Smooth muscle cell (in vitro differentiated cells): ENCODE results near the gene CATSPER4. TPM values are rescaled to one million over a fixed set of nuclear protein-coding genes. Genes with fewer than 3 reads are reported as not detected.

ENCODE experiments used
- DNase-seq: peaks from one replicate; lab custom pipeline; 2025; ENCODE audit not compliant: unreplicated experiment; lab: John Stamatoyannopoulos, UW
- H2AFZ ChIP-seq: fragments of 200-600 bp; sonication (generic); 2 replicates; pipeline ENCODE4 v1.6.0; 2016; ENCODE audit warnings: antibody characterized with exemption, low read depth, mild to moderate bottlenecking
- H3F3A ChIP-seq: fragments of 200-600 bp; sonication (generic); 2 replicates; pipeline ENCODE4 v1.6.0; 2017; ENCODE audit warnings: antibody characterized with exemption, low read depth
- H3K27ac ChIP-seq: fragments of 200-600 bp; sonication (generic); 2 replicates; pipeline ENCODE4 v1.5.1; 2016; ENCODE audit warnings: low read depth, mild to moderate bottlenecking
- H3K27me3 ChIP-seq: fragments of 200-600 bp; sonication (generic); 2 replicates; pipeline ENCODE4 v1.6.1; 2016; ENCODE audit warnings: low read depth, mild to moderate bottlenecking
- H3K36me3 ChIP-seq: fragments of 200-600 bp; sonication (generic); 2 replicates; pipeline ENCODE4 v1.5.1; 2016; ENCODE audit warnings: low read depth
- H3K4me1 ChIP-seq: fragments of 200-600 bp; sonication (generic); 2 replicates; pipeline ENCODE4 v1.5.1; 2016; ENCODE audit warnings: low read depth
- H3K4me2 ChIP-seq: fragments of 200-600 bp; sonication (generic); 2 replicates; pipeline ENCODE4 v1.6.0; 2016; ENCODE audit warnings: mild to moderate bottlenecking
- H3K4me3 ChIP-seq: fragments of 200-600 bp; sonication (generic); 2 replicates; pipeline ENCODE4 v1.5.1; 2016; ENCODE audit warnings: mild to moderate bottlenecking
- H3K79me2 ChIP-seq: fragments of 200-600 bp; sonication (generic); 2 replicates; pipeline ENCODE4 v1.6.0; 2016; ENCODE audit warnings: low read depth, mild to moderate bottlenecking
- H3K9ac ChIP-seq: fragments of 200-600 bp; sonication (generic); 2 replicates; pipeline ENCODE4 v1.6.0; 2016; ENCODE audit warnings: low read depth
- H3K9me3 ChIP-seq: fragments of 200-600 bp; sonication (generic); replicated peaks from 2 replicates; pipeline ENCODE4 v1.5.1; 2016; ENCODE audit warnings: low read depth
- H4K20me1 ChIP-seq: fragments of 200-600 bp; sonication (generic); 2 replicates; pipeline ENCODE4 v1.6.0; 2016; ENCODE audit warnings: low read depth
- WGBS: methylation state at CpG from one replicate; pipeline ENCODE4 v1.1.7; 2016; ENCODE audit warnings: low lambda C conversion rate; 5-methylcytosine and 5-hydroxymethylcytosine counted together
- polyA plus RNA-seq: library from polyadenylated mRNA; unstranded; fragments of >200 nt; fragmentation: Nextera tagmentation; extraction: Ambion mirVana; gene quantifications from 2 replicates; pipeline ENCODE4 v1.2.1, GENCODE V29; 2016
- total RNA-seq: library from RNA; depleted of rRNA; stranded (reverse); fragments of >200 nt; gene quantifications from 2 replicates; pipeline ENCODE4 v1.2.3, GENCODE V29; 2014
- TF ChIP-seq, protein P1 (sequence below): fragments of 200-600 bp; sonication (generic); IDR thresholded peaks from 2 replicates; pipeline ENCODE4 v1.5.1; 2017; ENCODE audit warnings: borderline replicate concordance, mild to moderate bottlenecking, antibody characterized with exemption; ENCODE audit not compliant: insufficient read depth, poor library complexity, severe bottlenecking

Gene CATSPER4
- total and polyA plus RNA-seq, 2 experiments from 2014 or later, result not detected

DNA sequence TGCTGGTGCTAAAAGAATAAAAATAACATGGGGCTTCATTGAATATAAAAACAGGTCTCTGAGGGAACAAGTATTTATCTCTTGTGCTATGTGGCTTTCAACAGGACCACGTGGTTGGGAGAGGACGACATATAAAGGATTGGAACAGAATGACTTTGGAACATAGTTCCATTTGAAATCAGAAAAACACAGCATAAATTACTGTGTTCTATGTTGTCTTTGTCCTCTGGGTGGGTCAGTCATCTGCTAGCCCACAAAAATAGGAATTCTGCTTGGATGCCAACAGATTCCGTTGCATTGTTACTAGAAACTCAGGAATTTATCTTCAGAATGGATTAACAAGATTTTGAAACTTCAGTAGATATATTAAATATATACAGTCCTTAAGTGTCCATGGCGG lies 49.5 kb downstream of the CATSPER4 start:
- 97% methylated on average over 4 of the region's 4 CpGs for WGBS
- Histone ChIP-seq H4K20me1 (peaks cover 6% of the 10 kb centered on the region), H3F3A (no peaks in the 10 kb centered on the region), H3K27me3 (no peaks in the 10 kb centered on the region), H3K27ac (no peak overlapping the region), H2AFZ (no peak overlapping the region), H3K79me2 (peaks cover 43% of the 10 kb centered on the region), H3K36me3 (no peaks in the 10 kb centered on the region), H3K9me3 (no peaks in the 10 kb centered on the region), H3K9ac (no peak overlapping the region), H3K4me1 (peaks cover 4% of the 10 kb centered on the region), H3K4me3 (no peak overlapping the region), H3K4me2 (no peak overlapping the region)
- TF ChIP-seq, protein P1, sequence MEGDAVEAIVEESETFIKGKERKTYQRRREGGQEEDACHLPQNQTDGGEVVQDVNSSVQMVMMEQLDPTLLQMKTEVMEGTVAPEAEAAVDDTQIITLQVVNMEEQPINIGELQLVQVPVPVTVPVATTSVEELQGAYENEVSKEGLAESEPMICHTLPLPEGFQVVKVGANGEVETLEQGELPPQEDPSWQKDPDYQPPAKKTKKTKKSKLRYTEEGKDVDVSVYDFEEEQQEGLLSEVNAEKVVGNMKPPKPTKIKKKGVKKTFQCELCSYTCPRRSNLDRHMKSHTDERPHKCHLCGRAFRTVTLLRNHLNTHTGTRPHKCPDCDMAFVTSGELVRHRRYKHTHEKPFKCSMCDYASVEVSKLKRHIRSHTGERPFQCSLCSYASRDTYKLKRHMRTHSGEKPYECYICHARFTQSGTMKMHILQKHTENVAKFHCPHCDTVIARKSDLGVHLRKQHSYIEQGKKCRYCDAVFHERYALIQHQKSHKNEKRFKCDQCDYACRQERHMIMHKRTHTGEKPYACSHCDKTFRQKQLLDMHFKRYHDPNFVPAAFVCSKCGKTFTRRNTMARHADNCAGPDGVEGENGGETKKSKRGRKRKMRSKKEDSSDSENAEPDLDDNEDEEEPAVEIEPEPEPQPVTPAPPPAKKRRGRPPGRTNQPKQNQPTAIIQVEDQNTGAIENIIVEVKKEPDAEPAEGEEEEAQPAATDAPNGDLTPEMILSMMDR, result no peak
- DNase-seq, result no peak

Other genes with a start within 250 kb of the CATSPER4 start
- gene PAFAH2, start 192.5 kb upstream of the CATSPER4 start, total RNA-seq, result 9.2 and 9.4 TPM in 2 replicates
- gene PAFAH2, start 192.5 kb upstream of the CATSPER4 start, polyA plus RNA-seq, result 9.6 and 13.2 TPM in 2 replicates
- gene EXTL1, start 168.8 kb upstream of the CATSPER4 start, total RNA-seq, result 11.2 and 14.1 TPM in 2 replicates
- gene EXTL1, start 168.8 kb upstream of the CATSPER4 start, polyA plus RNA-seq, result 9.2 and 25.8 TPM in 2 replicates
- 0.27 TPM in 1 of 2 replicates, not detected in the other for gene SLC30A2, start 144.5 kb upstream of the CATSPER4 start, total RNA-seq
- 0.53 and 0.56 TPM in 2 replicates for gene SLC30A2, start 144.5 kb upstream of the CATSPER4 start, polyA plus RNA-seq
- not detected in 2 replicates for gene TRIM63, start 123.0 kb upstream of the CATSPER4 start, total RNA-seq
- 0.14 and 0.97 TPM in 2 replicates for gene TRIM63, start 123.0 kb upstream of the CATSPER4 start, polyA plus RNA-seq
- 3.7 and 4.6 TPM in 2 replicates for gene PDIK1L, start 78.8 kb upstream of the CATSPER4 start, total RNA-seq
- gene PDIK1L, start 78.8 kb upstream of the CATSPER4 start, polyA plus RNA-seq, result 1.9 and 3.6 TPM in 2 replicates
- not detected in 2 replicates for gene FAM110D, start 31.5 kb upstream of the CATSPER4 start, total RNA-seq
- gene FAM110D, start 31.5 kb upstream of the CATSPER4 start, polyA plus RNA-seq, result 0.08 TPM in 1 of 2 replicates, not detected in the other
- not detected in 2 replicates for gene C1orf232, start 21.6 kb upstream of the CATSPER4 start, total RNA-seq
- not detected in 2 replicates for gene C1orf232, start 21.6 kb upstream of the CATSPER4 start, polyA plus RNA-seq
- gene ZNF593, start 20.7 kb upstream of the CATSPER4 start, total RNA-seq, result 9.2 and 38.4 TPM in 2 replicates
- gene ZNF593, start 20.7 kb upstream of the CATSPER4 start, polyA plus RNA-seq, result 52.4 and 67.7 TPM in 2 replicates
- not detected in 2 replicates for gene ZNF593OS, start 18.8 kb upstream of the CATSPER4 start, total RNA-seq
- 1.5 TPM in 1 of 2 replicates, not detected in the other for gene ZNF593OS, start 18.8 kb upstream of the CATSPER4 start, polyA plus RNA-seq
- gene CNKSR1, start 13.1 kb upstream of the CATSPER4 start, total RNA-seq, result 2.6 and 6.6 TPM in 2 replicates
- 1.4 and 8.6 TPM in 2 replicates for gene CNKSR1, start 13.1 kb upstream of the CATSPER4 start, polyA plus RNA-seq
- gene CEP85, start 43.6 kb downstream of the CATSPER4 start, total RNA-seq, result 6.0 and 7.9 TPM in 2 replicates
- 3.9 and 8.0 TPM in 2 replicates for gene CEP85, start 43.6 kb downstream of the CATSPER4 start, polyA plus RNA-seq
- 162 and 241 TPM in 2 replicates for gene SH3BGRL3, start 89.5 kb downstream of the CATSPER4 start, total RNA-seq
- 1,359 and 1,367 TPM in 2 replicates for gene SH3BGRL3, start 89.5 kb downstream of the CATSPER4 start, polyA plus RNA-seq
- gene UBXN11, start 116.0 kb downstream of the CATSPER4 start, total RNA-seq, result 3.3 and 4.8 TPM in 2 replicates
- 17.7 and 20.3 TPM in 2 replicates for gene UBXN11, start 116.0 kb downstream of the CATSPER4 start, polyA plus RNA-seq
- 1.1 TPM in 1 of 2 replicates, not detected in the other for gene CD52, start 127.4 kb downstream of the CATSPER4 start, total RNA-seq
- gene CD52, start 127.4 kb downstream of the CATSPER4 start, polyA plus RNA-seq, result 0.39 and 1.3 TPM in 2 replicates
- 5.2 and 9.5 TPM in 2 replicates for gene CRYBG2, start 163.5 kb downstream of the CATSPER4 start, total RNA-seq
- 4.1 and 9.8 TPM in 2 replicates for gene CRYBG2, start 163.5 kb downstream of the CATSPER4 start, polyA plus RNA-seq
- gene ZNF683, start 182.1 kb downstream of the CATSPER4 start, total RNA-seq, result not detected in 2 replicates
- gene ZNF683, start 182.1 kb downstream of the CATSPER4 start, polyA plus RNA-seq, result not detected in 2 replicates
- not detected in 2 replicates for gene LIN28A, start 220.2 kb downstream of the CATSPER4 start, total RNA-seq
- 0.08 and 0.13 TPM in 2 replicates for gene LIN28A, start 220.2 kb downstream of the CATSPER4 start, polyA plus RNA-seq
- gene DHDDS, start 241.7 kb downstream of the CATSPER4 start, total RNA-seq, result 37.5 and 56.4 TPM in 2 replicates
- gene DHDDS, start 241.7 kb downstream of the CATSPER4 start, polyA plus RNA-seq, result 41.5 and 53.6 TPM in 2 replicates